Measurements from ENCODE around the gene EN1.

EN1 gene

DNA sequence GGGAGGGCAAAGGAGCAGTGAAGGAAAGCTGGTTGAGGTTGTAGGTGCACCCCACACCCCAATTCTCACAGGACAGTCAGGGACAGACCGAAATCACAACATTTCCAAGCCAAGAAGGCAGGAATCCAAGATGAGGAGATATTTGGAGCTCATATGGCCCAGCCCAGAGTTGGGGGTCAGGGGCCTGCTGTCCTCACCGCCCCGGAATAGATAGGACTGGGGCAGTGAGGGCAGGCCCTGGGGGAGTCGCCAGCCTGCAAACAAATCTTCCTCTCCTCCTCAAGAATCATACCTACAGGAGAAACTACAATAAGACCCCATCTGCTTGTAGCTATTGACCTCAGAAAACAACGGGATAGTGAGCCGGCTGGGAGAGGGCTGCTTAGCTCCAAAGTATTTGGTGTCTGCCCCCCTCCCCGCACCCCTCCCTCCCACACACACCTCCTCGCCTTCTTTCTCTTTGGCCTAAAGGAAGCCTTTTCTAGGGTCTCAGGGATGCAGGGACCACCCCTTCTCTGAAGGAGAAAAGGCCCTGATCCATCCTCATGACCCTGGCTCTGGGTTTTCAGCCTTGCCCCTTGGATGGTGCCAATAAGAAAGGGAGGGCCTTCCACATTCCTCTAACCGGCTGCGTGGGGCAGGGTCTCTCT, 3.8 kb downstream of the EN1 start:
- no peak for DNase-seq (ENCODE audit: low read depth in 1 of 2, low spot score in 1 of 2)

GRCh38 chr2:118842661-118843482, 4.6 kb downstream of the EN1 start:
- no peak for DNase-seq (ENCODE audit: low read depth in 1 of 2, low spot score in 1 of 2)

GRCh38 chr2:118841828-118842461, 5.5 kb downstream of the EN1 start:
- no peak for DNase-seq (ENCODE audit: low read depth in 1 of 2, low spot score in 1 of 2)

- no peak for DNase-seq (ENCODE audit: low read depth in 1 of 2, low spot score in 1 of 2)
Observed at GRCh38 chr2:118841450-118841827, 6.0 kb downstream of the EN1 start.

DNA sequence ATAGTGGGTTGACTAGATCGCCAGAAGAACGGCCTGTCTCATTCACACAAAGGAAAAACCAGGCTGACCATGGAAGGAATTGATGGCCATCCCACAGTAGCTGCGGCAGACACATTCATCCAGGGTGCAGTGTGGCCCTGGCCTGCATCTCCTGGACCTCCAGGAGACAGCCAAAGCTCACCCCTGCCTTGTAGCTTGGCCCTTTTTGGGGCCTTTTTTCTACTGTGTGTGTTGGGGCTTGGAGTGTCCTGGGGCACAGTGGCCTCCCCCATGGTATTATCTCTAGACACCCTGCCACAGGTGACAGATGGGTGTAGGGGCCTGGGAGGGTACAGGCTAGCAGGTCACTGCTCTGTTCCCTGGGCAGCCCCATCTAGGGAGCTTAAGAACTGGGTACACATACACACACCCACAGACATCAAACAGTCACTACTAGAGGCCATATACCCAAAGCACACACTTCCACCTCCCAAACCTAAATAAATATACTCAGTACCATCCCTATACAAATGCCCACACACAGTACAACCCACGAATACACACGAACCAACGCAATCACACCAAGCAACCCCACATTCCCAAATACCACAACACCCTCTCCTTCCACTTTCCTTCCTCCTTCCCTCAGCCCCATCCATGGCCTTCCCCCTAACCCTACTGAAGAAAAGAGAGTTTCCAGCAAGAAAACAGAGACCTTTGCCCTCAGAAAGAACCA, 8.6 kb downstream of the EN1 start:
- DNase-seq (ENCODE audit: low read depth in 1 of 2, low spot score in 1 of 2): no peak

- no peak for DNase-seq (ENCODE audit: low read depth in 1 of 2, low spot score in 1 of 2)
Observed at GRCh38 chr2:118837621-118838020, 9.8 kb downstream of the EN1 start.

DNA sequence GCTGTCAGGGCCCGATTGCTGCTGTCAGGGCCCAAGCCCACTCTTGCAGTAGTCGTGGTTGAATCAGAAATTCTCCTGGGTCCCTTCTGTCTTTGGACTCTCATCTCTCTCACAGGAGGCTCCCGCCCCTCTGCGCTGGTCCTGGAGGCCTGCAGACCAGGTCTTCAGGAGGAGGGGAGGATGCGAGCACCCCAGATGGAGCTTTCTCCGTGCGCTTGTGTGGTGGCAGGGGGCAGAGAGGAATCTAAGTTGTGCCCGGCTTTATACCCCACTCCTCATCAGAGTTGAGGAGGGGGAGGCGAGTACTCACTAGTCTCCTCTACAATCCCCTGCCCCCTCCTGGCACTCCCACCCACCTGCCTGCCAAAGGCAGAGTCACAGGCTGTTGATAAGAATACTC, 10.4 kb downstream of the EN1 start:
- DNase-seq (ENCODE audit: low read depth in 1 of 2, low spot score in 1 of 2): no peak

DNA sequence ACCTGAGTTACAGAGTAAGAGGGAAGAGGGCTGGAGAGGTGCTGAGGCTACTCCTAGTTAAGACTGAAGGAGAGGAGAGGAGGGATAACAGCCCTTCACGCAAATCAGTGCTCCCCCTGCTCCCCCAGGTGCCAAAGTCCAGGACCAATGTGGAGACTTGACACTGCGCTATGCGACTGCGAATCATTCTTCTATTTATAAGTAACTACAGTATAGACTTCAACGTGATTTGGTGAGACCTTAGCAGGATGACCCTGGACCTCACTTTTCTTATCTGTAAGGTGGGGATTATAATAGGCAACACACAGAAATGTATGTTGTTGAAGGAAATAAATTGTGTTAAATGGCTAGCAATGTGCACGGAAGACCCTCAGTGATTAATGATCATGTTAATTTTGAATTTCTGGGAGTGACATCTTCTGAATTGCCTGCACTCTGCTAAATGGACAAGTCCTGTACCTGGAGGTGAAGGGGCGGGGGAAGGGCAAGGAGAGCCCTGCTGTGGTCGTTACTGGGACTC, 11.0 kb downstream of the EN1 start:
- DNase-seq (ENCODE audit: low read depth in 1 of 2, low spot score in 1 of 2): no peak

DNA sequence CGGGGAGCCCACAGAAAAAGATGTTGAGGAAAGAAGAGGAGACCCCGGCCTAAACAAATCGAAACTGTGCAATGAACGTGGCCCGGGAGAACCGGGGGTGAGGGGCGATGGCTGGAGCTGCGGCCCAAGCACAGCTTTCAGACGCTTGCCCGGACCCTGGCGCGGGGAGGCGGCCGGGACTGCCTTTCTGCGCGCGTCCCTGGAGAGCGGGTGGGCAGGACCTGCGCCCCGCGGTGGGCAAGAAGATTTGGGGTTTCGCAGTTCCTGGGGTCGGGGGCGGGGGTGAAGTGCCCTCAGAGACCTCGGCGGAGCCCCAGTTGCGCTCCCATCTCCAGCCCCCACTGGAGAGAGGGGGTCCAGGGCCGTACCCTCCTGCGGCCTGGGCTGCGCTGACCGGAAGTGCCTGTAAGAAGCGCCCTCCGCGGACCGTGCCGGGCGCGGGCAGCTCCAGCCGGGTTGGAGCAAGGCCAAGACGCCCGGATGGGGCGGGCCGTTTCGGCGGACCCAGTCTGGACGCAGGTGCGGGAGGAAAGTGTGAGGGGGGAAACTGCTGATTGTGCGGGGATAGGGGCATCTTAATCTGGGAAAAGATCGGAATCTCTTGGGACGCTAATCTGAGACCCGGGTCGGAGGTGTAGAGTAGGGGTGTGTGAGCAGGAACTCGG, 11.6 kb downstream of the EN1 start:
- no peak for DNase-seq (ENCODE audit: low read depth in 1 of 2, low spot score in 1 of 2)

- no peak for DNase-seq (ENCODE audit: low read depth in 1 of 2, low spot score in 1 of 2)
Observed at GRCh38 chr2:118834901-118835745, 12.3 kb downstream of the EN1 start.

- DNase-seq (ENCODE audit: low read depth in 1 of 2, low spot score in 1 of 2): no peak
Observed at GRCh38 chr2:118834440-118834810, 13.0 kb downstream of the EN1 start.

- DNase-seq (ENCODE audit: low read depth in 1 of 2, low spot score in 1 of 2): no peak
Observed at GRCh38 chr2:118833716-118834439, 13.6 kb downstream of the EN1 start.

DNA sequence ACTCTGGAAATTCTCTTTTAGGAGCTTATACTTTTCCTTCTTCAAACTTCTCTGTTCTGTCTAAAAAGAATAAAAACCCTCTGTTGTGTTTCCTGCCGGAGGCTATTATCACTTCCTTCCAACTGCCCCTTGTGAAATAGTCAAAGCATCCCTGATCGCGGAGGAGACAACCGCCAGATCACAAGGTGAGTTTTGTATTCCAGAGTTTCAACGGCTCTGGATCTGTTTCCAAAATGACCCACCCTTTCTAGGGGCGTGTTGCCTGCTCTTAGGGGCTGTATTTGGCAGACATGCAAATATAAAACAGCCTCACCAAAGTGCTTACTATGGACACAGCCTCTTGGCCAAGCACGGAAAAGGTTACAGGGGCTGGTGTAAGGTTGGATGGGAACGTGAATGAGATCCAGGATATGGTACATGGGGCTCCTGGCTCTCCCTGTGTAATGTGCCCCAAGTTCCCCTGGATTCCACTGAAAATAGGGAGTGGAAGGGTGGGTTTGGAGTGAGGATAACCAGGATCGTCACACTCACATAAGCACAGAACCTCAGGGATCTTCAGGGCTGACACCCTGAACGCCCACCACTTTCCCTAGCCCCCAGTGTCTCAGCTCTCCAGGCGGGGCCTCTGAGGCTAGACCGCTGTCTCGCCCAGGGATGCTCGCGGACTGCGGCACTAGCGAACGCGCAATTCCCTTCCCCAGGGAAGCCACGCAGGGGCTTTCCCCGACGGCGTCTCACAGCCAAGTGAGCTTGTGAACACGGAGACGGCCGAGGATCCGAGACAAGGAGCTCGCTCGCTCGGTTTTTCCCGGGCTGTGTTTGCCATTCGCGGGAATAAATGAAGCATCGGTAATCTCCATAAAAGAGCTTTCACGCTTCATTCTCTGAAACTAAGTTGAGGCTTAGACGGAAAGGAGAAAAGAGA, 14.4 kb downstream of the EN1 start:
- no peak for DNase-seq (ENCODE audit: low read depth in 1 of 2, low spot score in 1 of 2)

DNA sequence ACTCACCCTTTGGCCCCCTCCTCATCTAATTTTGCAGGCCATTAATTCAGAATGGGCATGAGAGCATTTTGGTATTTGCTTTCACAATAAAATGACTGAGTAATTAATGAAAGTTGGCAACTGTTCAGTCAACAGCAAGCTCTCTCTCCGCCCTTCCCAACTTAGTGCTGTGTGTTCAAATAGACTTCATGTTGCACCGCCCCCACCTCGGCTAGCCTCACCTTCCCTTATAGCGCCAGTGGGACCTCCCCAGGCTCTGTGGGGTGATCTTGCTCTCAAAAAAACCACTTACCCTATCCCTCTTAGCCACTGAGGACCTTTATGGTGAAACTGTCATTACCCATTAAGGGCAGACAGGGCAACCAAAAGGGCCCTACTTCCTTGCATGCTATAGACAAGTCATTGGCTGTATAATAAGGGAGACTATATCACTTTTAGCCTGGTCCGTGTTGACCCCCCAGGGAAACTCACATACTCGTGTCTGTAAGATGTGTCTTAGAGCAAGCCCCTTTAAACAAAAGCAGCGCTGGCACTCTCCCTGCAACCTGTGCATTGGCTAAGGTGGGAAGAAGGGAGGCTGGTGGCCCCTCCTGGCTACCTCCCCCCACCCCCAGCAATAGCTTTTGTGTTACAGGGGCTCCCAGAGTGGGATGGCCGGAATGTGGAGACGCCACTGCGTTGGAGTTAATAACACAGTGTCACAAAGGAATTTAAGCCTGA, 15.2 kb downstream of the EN1 start:
- no peak for DNase-seq (ENCODE audit: low read depth in 1 of 2, low spot score in 1 of 2)

GRCh38 chr2:118830881-118831280, 16.6 kb downstream of the EN1 start:
- no peak for DNase-seq (ENCODE audit: low read depth in 1 of 2, low spot score in 1 of 2)

GRCh38 chr2:118830118-118830517, 17.3 kb downstream of the EN1 start:
- no peak for DNase-seq (ENCODE audit: low read depth in 1 of 2, low spot score in 1 of 2)

- no peak for DNase-seq (ENCODE audit: low read depth in 1 of 2, low spot score in 1 of 2)
Observed at GRCh38 chr2:118826093-118826492, 21.4 kb downstream of the EN1 start.

DNA sequence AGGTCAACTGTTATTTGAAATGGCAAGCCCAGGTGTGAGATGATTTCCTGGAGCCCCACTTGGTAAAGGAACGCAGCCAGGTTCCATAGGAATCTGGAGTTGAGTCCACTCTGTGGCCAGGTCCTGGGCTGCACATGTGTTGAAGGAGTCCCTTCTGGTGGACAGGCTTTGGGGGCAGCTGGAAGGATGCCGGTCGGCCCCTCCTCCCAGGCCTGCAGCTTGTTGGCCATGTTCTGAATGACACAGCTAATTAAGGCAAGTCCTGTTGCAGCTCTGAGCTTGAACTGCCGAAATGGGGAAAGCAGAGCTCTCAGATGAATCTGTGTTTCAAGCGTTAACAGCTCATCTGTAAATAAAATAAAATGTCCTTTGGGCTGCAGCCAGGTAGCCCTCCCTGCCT, 23.8 kb downstream of the EN1 start:
- no peak for DNase-seq (ENCODE audit: low read depth in 1 of 2, low spot score in 1 of 2)
